MCF 10A (cell line): ENCODE results near the gene ELMO1. TPM values are rescaled to one million over a fixed set of nuclear protein-coding genes. Genes with fewer than 3 reads are reported as not detected.
A peak's percentile ranks its signal among the peaks of the same experiment; 100 is the strongest.

ENCODE experiments used
- BruUV-seq: library from RNA; stranded (reverse); fragments of 400-500 nt; replicated peaks from 2 replicates; lab custom pipeline; 2021; lab: Mats Ljungman, UMichigan
- CTCF ChIA-PET: fragments of 300-600 bp; sonication (Branson Sonifier 250); formaldehyde crosslinking; extraction: SDS; loops from one replicate; lab custom pipeline; 2021; ENCODE audit warnings: antibody characterized with exemption, inconsistent platforms; lab: Yijun Ruan, JAX
- POLR2A ChIA-PET: fragments of 300-600, 350-650 bp; sonication (Branson Sonifier 250); formaldehyde crosslinking; extraction: SDS; loops from one replicate; lab custom pipeline; 2020; ENCODE audit warnings: antibody characterized with exemption, inconsistent platforms; lab: Yijun Ruan, JAX
- DNase-seq: peaks from one replicate; pipeline ENCODE4 v3.0.0-alpha.2; 2018; ENCODE audit not compliant: unreplicated experiment
- H3K27ac Mint-ChIP-seq: one replicate; pipeline ENCODE4 v1.8.0; 2022; ENCODE audit warnings: mild to moderate bottlenecking, low read depth, mixed read lengths; ENCODE audit not compliant: unreplicated experiment
- H3K27me3 Mint-ChIP-seq: one replicate; pipeline ENCODE4 v1.8.0; 2022; ENCODE audit warnings: mixed read lengths; ENCODE audit not compliant: insufficient read depth, unreplicated experiment
- H3K36me3 Mint-ChIP-seq: one replicate; pipeline ENCODE4 v1.8.0; 2022; ENCODE audit warnings: mild to moderate bottlenecking, moderate library complexity, mixed read lengths; ENCODE audit not compliant: insufficient read depth, unreplicated experiment
- H3K4me1 Mint-ChIP-seq: one replicate; pipeline ENCODE4 v1.8.0; 2022; ENCODE audit warnings: mixed read lengths; ENCODE audit not compliant: insufficient read depth, unreplicated experiment
- H3K4me3 Mint-ChIP-seq: one replicate; pipeline ENCODE4 v1.8.0; 2022; ENCODE audit warnings: mild to moderate bottlenecking, moderate library complexity, mixed read lengths; ENCODE audit not compliant: unreplicated experiment
- H3K9me3 Mint-ChIP-seq: one replicate; pipeline ENCODE4 v1.8.0; 2022; ENCODE audit warnings: mixed read lengths; ENCODE audit not compliant: unreplicated experiment
- intact Hi-C: fragments of 100-400 bp; cut with micrococcal nuclease; formaldehyde crosslinking; loops from 2 replicates; pipeline ENCODE4 v1.14.1; 2022
- total RNA-seq: library from RNA; stranded (reverse); gene quantifications from 2 replicates; pipeline ENCODE4 v1.2.3, GENCODE V29; 2022
- TF ChIP-seq, protein P1 (sequence below): fragments of 200-600 bp; IDR thresholded peaks from one replicate; pipeline ENCODE4 v1.8.0; 2022; ENCODE audit warnings: antibody characterized with exemption, mild to moderate bottlenecking; ENCODE audit not compliant: unreplicated experiment

The ELMO1 gene
- total RNA-seq, 1 experiment from 2014 or later = 0.30 TPM

DNA sequence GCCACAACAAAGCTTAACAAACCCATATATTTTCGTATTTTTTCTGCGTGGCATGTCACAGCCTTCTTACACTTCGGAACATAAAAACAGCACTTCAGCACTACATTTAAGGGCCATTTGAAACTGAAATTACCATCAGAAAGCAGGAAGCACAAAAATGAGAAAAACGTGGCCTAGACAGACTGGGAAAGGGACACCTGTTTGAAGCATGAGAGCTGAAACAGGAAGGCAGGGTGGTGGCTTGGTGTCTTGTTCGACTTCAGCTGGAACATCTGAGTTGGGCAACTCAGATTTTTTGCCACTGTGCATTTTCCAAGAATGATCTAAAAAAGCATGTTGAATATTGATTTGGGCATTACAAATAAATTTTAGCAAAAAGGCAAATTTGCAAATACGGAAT, 243.2 kb downstream of the ELMO1 start:
- POLR2A ChIA-PET = interaction anchor here (0.6 kb wide), 1 partner anchor 768 kb away, joined by 3 read pairs; no protein-coding TSS in a partner anchor
- Mint-ChIP-seq H3K27me3 (no peaks in the 10 kb centered on the region), H3K27ac (no peak overlapping the region), H3K36me3 (no peaks in the 10 kb centered on the region), H3K4me3 (no peak overlapping the region), H3K4me1 (peaks cover 9% of the 10 kb centered on the region), H3K9me3 (no peaks in the 10 kb centered on the region)
- BruUV-seq = no TSS peak
- intact Hi-C loops = no loop called here
- CTCF ChIA-PET = interaction anchor here (0.8 to 12.7 kb wide), 7 partner anchors 22 to 765 kb away, joined by 4 to 154 read pairs (median 6); no protein-coding TSS in a partner anchor
- DNase-seq = no peak
- TF ChIP-seq, protein P1, sequence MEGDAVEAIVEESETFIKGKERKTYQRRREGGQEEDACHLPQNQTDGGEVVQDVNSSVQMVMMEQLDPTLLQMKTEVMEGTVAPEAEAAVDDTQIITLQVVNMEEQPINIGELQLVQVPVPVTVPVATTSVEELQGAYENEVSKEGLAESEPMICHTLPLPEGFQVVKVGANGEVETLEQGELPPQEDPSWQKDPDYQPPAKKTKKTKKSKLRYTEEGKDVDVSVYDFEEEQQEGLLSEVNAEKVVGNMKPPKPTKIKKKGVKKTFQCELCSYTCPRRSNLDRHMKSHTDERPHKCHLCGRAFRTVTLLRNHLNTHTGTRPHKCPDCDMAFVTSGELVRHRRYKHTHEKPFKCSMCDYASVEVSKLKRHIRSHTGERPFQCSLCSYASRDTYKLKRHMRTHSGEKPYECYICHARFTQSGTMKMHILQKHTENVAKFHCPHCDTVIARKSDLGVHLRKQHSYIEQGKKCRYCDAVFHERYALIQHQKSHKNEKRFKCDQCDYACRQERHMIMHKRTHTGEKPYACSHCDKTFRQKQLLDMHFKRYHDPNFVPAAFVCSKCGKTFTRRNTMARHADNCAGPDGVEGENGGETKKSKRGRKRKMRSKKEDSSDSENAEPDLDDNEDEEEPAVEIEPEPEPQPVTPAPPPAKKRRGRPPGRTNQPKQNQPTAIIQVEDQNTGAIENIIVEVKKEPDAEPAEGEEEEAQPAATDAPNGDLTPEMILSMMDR = no peak

GRCh38 chr7:37201876-37202198, 246.8 kb downstream of the ELMO1 start:
- no TSS peak for BruUV-seq
- ChIA-PET POLR2A (interaction anchor here (0.9 kb wide), 1 partner anchor 714 kb away, joined by 4 read pairs; no protein-coding TSS in a partner anchor), CTCF (interaction anchor here (0.5 to 12.7 kb wide), 31 partner anchors 10 to 1135 kb away, joined by 3 to 174 read pairs (median 5); no protein-coding TSS in a partner anchor)
- H3K27me3 Mint-ChIP-seq = no peaks in the 10 kb centered on the region
- TF ChIP-seq, protein P1 = no peak
- H3K4me1 Mint-ChIP-seq = peaks cover 6% of the 10 kb centered on the region
- intact Hi-C loops = loop anchor here (1.0 to 5.0 kb wide), 3 partner anchors 235 to 715 kb away; no protein-coding TSS in a partner anchor
- DNase-seq = no peak
- no peaks in the 10 kb centered on the region for H3K9me3 Mint-ChIP-seq
- no peak overlapping the region for H3K27ac Mint-ChIP-seq
- H3K36me3 Mint-ChIP-seq = no peaks in the 10 kb centered on the region
- H3K4me3 Mint-ChIP-seq = no peak overlapping the region

GRCh38 chr7:37201003-37201875, 247.4 kb downstream of the ELMO1 start:
- no TSS peak for BruUV-seq
- intact Hi-C loops = loop anchor here (1.0 to 5.0 kb wide), 3 partner anchors 234 to 714 kb away; no protein-coding TSS in a partner anchor
- H3K27ac Mint-ChIP-seq = no peak overlapping the region
- TF ChIP-seq, protein P1 = peak; percentile 86
- peaks cover 6% of the 10 kb centered on the region for H3K4me1 Mint-ChIP-seq
- H3K9me3 Mint-ChIP-seq = no peaks in the 10 kb centered on the region
- DNase-seq = peak; percentile 79
- ChIA-PET POLR2A (interaction anchor here (0.7 to 1.4 kb wide), 4 partner anchors 711 to 1206 kb away, joined by 3 to 4 read pairs (median 4); no protein-coding TSS in a partner anchor), CTCF (interaction anchor here (0.6 to 12.7 kb wide), 60 partner anchors 10 to 1566 kb away, joined by 3 to 174 read pairs (median 4); no protein-coding TSS in a partner anchor)
- H3K27me3 Mint-ChIP-seq = no peaks in the 10 kb centered on the region
- no peaks in the 10 kb centered on the region for H3K36me3 Mint-ChIP-seq
- no peak overlapping the region for H3K4me3 Mint-ChIP-seq
